Endothelial cell of umbilical vein (primary cell): ENCODE results near the gene METRNL. TPM values are rescaled to one million over a fixed set of nuclear protein-coding genes. Genes with fewer than 3 reads are reported as not detected.

Experiments
- BruUV-seq: library from RNA; stranded (reverse); fragments of 400-500 nt; replicated peaks from 2 replicates; lab custom pipeline; 2021; lab: Mats Ljungman, UMichigan
- CTCF ChIA-PET: fragments of 300-600, 350-600 bp; sonication (Branson Sonifier 250); formaldehyde crosslinking; loops from one replicate; lab custom pipeline; 2021; ENCODE audit warnings: antibody characterized with exemption, inconsistent platforms; lab: Charles Lee
- POLR2A ChIA-PET: fragments of 300-600, 350-600 bp; sonication (Branson Sonifier 250); formaldehyde crosslinking; loops from one replicate; lab custom pipeline; 2021; ENCODE audit warnings: antibody characterized with exemption, inconsistent platforms; lab: Charles Lee
- DNase-seq: peaks from one replicate; pipeline ENCODE4 v3.0.0-alpha.2; 2011; ENCODE audit warnings: low read depth, low spot score
- FAIRE-seq: peaks from 2 replicates; lab custom pipeline; 2011; peaks lifted over from hg19 to GRCh38; lab: Jason Lieb, UNC
- H2AFZ ChIP-seq: 2 replicates; pipeline ENCODE4 v1.6.0; 2012; ENCODE audit warnings: low read depth, low read length, control low read depth, inconsistent platforms
- H3K27ac ChIP-seq: 2 replicates; pipeline ENCODE4 v1.5.1; 2011; ENCODE audit warnings: low read depth, mild to moderate bottlenecking, control low read depth, low read length, moderate library complexity; ENCODE audit not compliant: insufficient read depth
- H3K27me3 ChIP-seq, 2 experiments: 2 replicates each; pipeline versions ENCODE4 v1.6.0 to v1.6.1; 2011; ENCODE audit warnings: low read length in 2 of 2, mixed read lengths in 1 of 2; ENCODE audit not compliant: control insufficient read depth in 2 of 2, insufficient read depth in 2 of 2
- H3K36me3 ChIP-seq, 2 experiments: 2 replicates in 1 of 2; 3 replicates in 1 of 2; pipeline ENCODE4 v1.5.1; 2011; ENCODE audit warnings: low read length in 2 of 2, mild to moderate bottlenecking in 1 of 2, moderate library complexity in 1 of 2; ENCODE audit not compliant: control insufficient read depth in 2 of 2, insufficient read depth in 2 of 2; ENCODE audit errors: extremely low read depth in 1 of 2
- H3K4me1 ChIP-seq: 3 replicates; pipeline ENCODE4 v1.5.1; 2011; ENCODE audit warnings: mild to moderate bottlenecking, low read length; ENCODE audit not compliant: control insufficient read depth, insufficient read depth; ENCODE audit errors: extremely low read depth
- H3K4me2 ChIP-seq: 2 replicates; pipeline ENCODE4 v1.6.1; 2011; ENCODE audit warnings: low read length, control low read depth, mixed read lengths; ENCODE audit not compliant: insufficient read depth
- H3K4me3 ChIP-seq, 3 experiments: fragments of 200-600 bp in 1 of 3; sonication (generic), shearing (Covaris generic) in 1 of 3; replicated peaks in 1 of 3; 2 replicates each; pipeline ENCODE4 v1.5.1; 2011 to 2016; ENCODE audit warnings: control low read depth in 3 of 3, low read length in 3 of 3, mild to moderate bottlenecking in 2 of 3, inconsistent platforms in 1 of 3, low read depth in 1 of 3, moderate library complexity in 1 of 3; ENCODE audit not compliant: insufficient read depth in 1 of 3
- H3K79me2 ChIP-seq: 2 replicates; pipeline ENCODE4 v1.6.0; 2012; ENCODE audit warnings: low read length, inconsistent platforms; ENCODE audit not compliant: control insufficient read depth, insufficient read depth
- H3K9ac ChIP-seq: replicated peaks from 2 replicates; pipeline ENCODE3; 2011; ENCODE audit warnings: low read length, control low read depth; ENCODE audit not compliant: insufficient read depth; ENCODE audit errors: extremely low read depth
- H3K9me1 ChIP-seq: replicated peaks from 3 replicates; pipeline ENCODE4 v1.6.0; 2011; ENCODE audit warnings: mild to moderate bottlenecking, low read length; ENCODE audit not compliant: control insufficient read depth, insufficient read depth; ENCODE audit errors: extremely low read depth
- H3K9me3 ChIP-seq: replicated peaks from 2 replicates; pipeline ENCODE4 v1.5.1; 2012; ENCODE audit warnings: low read length, inconsistent platforms; ENCODE audit not compliant: control insufficient read depth, insufficient read depth
- H4K20me1 ChIP-seq: replicated peaks from 2 replicates; pipeline ENCODE3; 2011; ENCODE audit warnings: mild to moderate bottlenecking, low read length; ENCODE audit not compliant: control insufficient read depth, insufficient read depth; ENCODE audit errors: extremely low read depth
- CTCF ChIP-seq, 2 donors: IDR thresholded peaks; 1 replicate in 1 of 2; 2 replicates in 1 of 2; pipeline ENCODE4 v1.5.1; 2011; ENCODE audit warnings: low read length in 2 of 2, mild to moderate bottlenecking in 2 of 2, moderate library complexity in 2 of 2, control low read depth in 1 of 2, inconsistent platforms in 1 of 2, low read depth in 1 of 2; ENCODE audit not compliant: insufficient read depth in 1 of 2; ENCODE audit errors: extremely low read depth in 1 of 2
- EZH2 ChIP-seq: IDR thresholded peaks from 2 replicates; pipeline ENCODE4 v1.6.1; 2012; ENCODE audit warnings: borderline replicate concordance, low read depth, mild to moderate bottlenecking, moderate library complexity, low read length, inconsistent platforms; ENCODE audit not compliant: severe bottlenecking
- FOS ChIP-seq: IDR thresholded peaks from 2 replicates; pipeline ENCODE4 v1.6.1; 2011; ENCODE audit warnings: mild to moderate bottlenecking, low read length, moderate library complexity, borderline replicate concordance; ENCODE audit not compliant: insufficient read depth
- GATA2 ChIP-seq: IDR thresholded peaks from 2 replicates; pipeline ENCODE4 v1.7.0; 2011; ENCODE audit warnings: low read depth, mild to moderate bottlenecking, moderate library complexity, mixed read lengths, low read length; ENCODE audit not compliant: insufficient read length, insufficient read depth
- JUN ChIP-seq: IDR thresholded peaks from 2 replicates; pipeline ENCODE4 v1.6.1; 2011; ENCODE audit warnings: borderline replicate concordance, low read depth; ENCODE audit not compliant: insufficient read length, insufficient read depth
- MAX ChIP-seq: IDR thresholded peaks from 2 replicates; pipeline ENCODE4 v1.6.1; 2011; ENCODE audit not compliant: insufficient read depth, insufficient read length
- MYC ChIP-seq: IDR thresholded peaks from one replicate; pipeline ENCODE4 v1.6.1; 2011; ENCODE audit warnings: mild to moderate bottlenecking, low read depth, low read length
- POLR2A ChIP-seq: IDR thresholded peaks from 2 replicates; pipeline ENCODE4 v1.6.1; 2012; ENCODE audit warnings: low read depth, mild to moderate bottlenecking, control low read depth, low read length
- POLR2AphosphoS5 ChIP-seq: IDR thresholded peaks from 2 replicates; pipeline ENCODE4 v1.6.1; 2012; ENCODE audit warnings: low read depth, mild to moderate bottlenecking, control low read depth, low read length, moderate library complexity; ENCODE audit not compliant: insufficient read depth
- dilution Hi-C: fragments of 300-500 bp; cut with MboI; formaldehyde crosslinking; loops from one replicate; pipeline ENCODE4 v1.15.0; 2019; ENCODE audit warnings: low sequenced_read_pairs; ENCODE audit not compliant: extremely low pct_ligation_motif_present
- intact Hi-C: fragments of 100-400 bp; cut with micrococcal nuclease; formaldehyde crosslinking; loops from one replicate; pipeline ENCODE4 v1.10.0; 2022
- polyA plus RNA-seq, 4 experiments: library from polyadenylated mRNA; depleted of rRNA in 3 of 4; stranded (reverse) in 3 of 4; unstranded in 1 of 4; fragments of >200 nt; gene quantifications; 2 replicates each; pipeline versions ENCODE4 v1.2.1 to v1.2.3, GENCODE V29; 2011 to 2012; ENCODE audit warnings: missing spikeins in 1 of 4
- total RNA-seq: library from RNA; stranded (reverse); gene quantifications from 2 replicates; pipeline ENCODE4 v1.2.3, GENCODE V29; 2021

METRNL gene
- total and polyA plus RNA-seq, 2 donors (not counting 3 experiments of a cell fraction or from before 2014, with no cell fraction given), result 29.5 to 54.4 TPM

GRCh38 chr17:83087788-83088360 is 8.5 kb downstream of the METRNL start:
- POLR2A ChIA-PET, result no interaction called here
- Histone ChIP-seq H3K36me3 (peaks cover 0 to 28% of the 10 kb centered on the region in 2 experiments), H4K20me1 (no peaks in the 10 kb centered on the region), H3K4me2 (no peak overlapping the region), H3K4me3 (no peak overlapping the region), H3K27me3 (no peaks in the 10 kb centered on the region), H3K9me1 (no peaks in the 10 kb centered on the region), H3K27ac (no peak overlapping the region), H3K4me1 (peaks cover 11% of the 10 kb centered on the region), H2AFZ (no peak overlapping the region), H3K9me3 (no peaks in the 10 kb centered on the region), H3K9ac (no peak overlapping the region), H3K79me2 (peaks cover 41% of the 10 kb centered on the region)
- dilution Hi-C loops, result no loop called here
- BruUV-seq, result no TSS peak
- FAIRE-seq (no peak), DNase-seq (no peak)
- TF ChIP-seq FOS (no peak), MYC (no peak), POLR2AphosphoS5 (no peak), CTCF (IDR thresholded peaks at IDR 0.05; ENCODE audit: extremely low read depth in 1 of 2, insufficient read depth in 1 of 2, low read depth in 1 of 2, low read length in 2 of 2) (no peak), MAX (no peak), POLR2A (no peak), GATA2 (no peak), EZH2 (no peak), JUN (no peak)
- intact Hi-C loops, result no loop called here
- CTCF ChIA-PET, result no interaction called here
